NCI-H2081 (cell line): ENCODE measurements around the gene FAAP100.

ENCODE experiments used
- DNase-seq, 2 experiments: peaks; one replicate each; lab custom pipeline; 2025; lab: John Stamatoyannopoulos, UW

FAAP100 gene

GRCh38 chr17:81577278-81578000 is 25.3 kb upstream of the FAAP100 start:
- DNase-seq = no peak

GRCh38 chr17:81576621-81577277 is 24.6 kb upstream of the FAAP100 start:
- peak in 1 of 2 experiments; percentile 38 for DNase-seq

- no peak for DNase-seq
Observed at GRCh38 chr17:81575836-81576235, 23.7 kb upstream of the FAAP100 start.

GRCh38 chr17:81574643-81574956 is 22.4 kb upstream of the FAAP100 start:
- DNase-seq = no peak

GRCh38 chr17:81573794-81574642 is 21.9 kb upstream of the FAAP100 start:
- no peak for DNase-seq

- peak in 1 of 2 experiments; percentile 43 for DNase-seq
Observed at GRCh38 chr17:81572563-81573168, 20.5 kb upstream of the FAAP100 start.

GRCh38 chr17:81570964-81571363 is 18.8 kb upstream of the FAAP100 start:
- no peak for DNase-seq

DNA sequence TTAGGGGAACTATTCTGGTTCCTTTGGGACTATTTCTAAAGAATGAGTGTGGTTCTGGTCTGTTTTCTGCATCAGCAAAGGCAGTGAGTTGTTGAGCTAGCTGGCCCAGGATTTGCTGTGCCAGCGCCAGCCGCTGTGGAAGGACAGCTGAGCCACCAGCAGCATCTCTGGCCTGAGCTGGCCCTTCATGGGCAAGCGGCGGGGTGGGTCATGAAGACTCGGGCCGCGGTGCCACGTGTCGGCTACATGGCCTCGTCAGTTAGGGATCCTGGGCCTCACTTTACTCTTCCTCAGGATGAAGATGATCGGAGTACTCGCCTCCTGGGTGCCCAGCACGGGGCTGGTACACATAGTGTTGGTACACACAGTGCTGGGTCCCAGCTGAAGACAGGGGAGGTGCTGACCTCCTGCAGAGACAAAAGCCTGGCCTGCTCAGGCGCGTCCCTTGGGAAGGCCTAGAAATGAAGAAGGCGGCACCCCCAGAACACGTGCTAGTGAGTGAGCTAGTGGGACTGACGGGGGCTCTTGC is 17.9 kb upstream of the FAAP100 start:
- no peak for DNase-seq

GRCh38 chr17:81568416-81568815 is 16.3 kb upstream of the FAAP100 start:
- no peak for DNase-seq

DNA sequence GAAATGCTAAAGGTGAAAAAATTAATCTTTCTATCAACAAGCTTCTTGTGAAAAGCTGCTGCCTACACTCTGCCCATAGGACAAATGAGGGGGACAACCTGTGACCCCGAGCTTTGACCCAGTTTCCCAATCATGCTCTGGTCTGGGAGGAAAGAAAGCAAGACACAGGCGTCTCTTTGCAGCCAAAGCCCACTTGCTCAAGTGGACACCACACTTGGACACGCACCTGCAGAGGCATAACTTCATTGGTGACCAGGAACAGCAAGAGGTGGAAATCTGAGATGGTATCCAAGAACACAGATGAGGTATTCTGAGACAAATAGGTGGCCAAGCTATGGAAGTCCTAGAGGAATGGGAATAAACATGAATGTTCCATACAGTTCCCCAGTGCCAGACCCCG is 15.0 kb upstream of the FAAP100 start:
- DNase-seq = no peak

DNA sequence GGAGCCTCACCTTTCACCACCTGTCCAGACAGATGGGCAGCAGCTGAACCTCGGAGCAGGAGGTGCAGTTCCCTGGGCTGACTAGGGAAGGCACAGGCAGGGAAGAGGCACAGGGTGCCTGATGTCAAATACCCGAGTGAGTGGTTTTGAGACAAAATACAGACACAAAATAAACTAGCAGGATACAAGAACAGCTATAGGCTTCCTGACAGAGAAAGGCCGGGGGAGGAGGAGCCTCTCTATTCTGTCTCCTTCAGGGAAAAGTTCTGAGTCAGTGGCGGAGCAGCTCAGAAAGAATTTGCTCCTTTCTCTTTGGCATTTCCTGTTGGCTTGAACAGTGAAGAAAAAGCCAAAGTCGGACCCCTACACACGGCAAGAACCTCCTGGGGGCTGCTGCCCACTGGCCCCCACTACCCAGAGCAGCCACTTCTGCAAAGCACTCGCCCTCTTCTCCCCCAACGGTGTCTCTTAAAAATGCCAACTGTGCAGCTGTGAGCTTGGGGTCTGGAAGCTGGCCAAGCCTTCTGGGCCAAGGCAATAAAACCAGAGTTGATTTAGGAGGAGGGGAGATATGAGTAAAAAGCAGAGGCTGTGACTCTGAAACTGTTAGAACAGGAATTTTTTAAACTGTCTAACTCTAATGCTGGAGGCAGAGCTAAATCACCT is 14.4 kb upstream of the FAAP100 start:
- peak; percentile 77 to 90 for DNase-seq

- DNase-seq = no peak
Observed at GRCh38 chr17:81565231-81565630, 13.1 kb upstream of the FAAP100 start.

- DNase-seq = no peak
Observed at GRCh38 chr17:81564778-81565177, 12.6 kb upstream of the FAAP100 start.

GRCh38 chr17:81563861-81564586 is 11.9 kb upstream of the FAAP100 start:
- no peak for DNase-seq

- DNase-seq = no peak
Observed at GRCh38 chr17:81561494-81561885, 9.3 kb upstream of the FAAP100 start.

DNA sequence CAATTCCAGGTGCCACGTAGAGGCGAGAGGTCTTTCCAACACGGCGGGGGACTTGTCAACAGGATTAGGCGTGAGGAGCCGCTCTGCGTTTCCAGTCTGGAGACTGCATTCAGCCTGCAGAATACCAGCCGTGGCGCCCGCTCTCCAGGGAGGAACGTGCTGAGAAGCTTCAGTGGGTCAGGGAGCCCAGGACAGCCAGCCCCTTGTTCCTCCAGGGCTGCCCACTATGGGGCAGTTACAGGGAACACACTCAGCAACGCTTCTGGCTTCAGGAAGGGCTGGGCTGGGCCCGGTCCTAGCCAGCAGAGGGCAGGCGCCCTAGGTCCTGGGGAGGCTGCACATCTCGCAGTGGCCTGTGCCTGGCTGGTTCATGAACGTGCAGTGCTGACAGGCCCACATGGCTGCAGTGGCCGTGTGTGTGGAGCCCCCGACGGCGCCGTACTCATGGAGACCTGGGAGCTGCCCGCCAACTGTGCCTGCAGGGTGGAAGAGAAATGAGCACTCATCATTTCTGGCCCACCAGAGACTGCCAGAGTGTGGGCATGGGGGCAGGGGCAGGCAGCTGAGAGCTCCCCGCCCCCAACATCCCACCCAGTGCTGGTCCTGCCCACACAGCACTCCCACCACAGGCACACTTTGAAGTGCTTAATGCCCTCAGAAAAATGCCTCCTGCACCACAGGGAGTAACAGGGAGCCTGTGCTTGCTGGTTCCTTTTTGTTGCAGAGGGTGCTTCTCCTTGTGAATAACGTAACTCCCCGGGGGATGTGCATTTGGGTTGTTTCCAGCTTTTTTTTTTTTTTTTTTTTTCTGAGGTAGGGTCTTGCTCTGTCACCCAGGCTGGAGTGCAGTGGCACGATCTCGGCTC is 7.0 kb upstream of the FAAP100 start:
- DNase-seq = no peak

DNA sequence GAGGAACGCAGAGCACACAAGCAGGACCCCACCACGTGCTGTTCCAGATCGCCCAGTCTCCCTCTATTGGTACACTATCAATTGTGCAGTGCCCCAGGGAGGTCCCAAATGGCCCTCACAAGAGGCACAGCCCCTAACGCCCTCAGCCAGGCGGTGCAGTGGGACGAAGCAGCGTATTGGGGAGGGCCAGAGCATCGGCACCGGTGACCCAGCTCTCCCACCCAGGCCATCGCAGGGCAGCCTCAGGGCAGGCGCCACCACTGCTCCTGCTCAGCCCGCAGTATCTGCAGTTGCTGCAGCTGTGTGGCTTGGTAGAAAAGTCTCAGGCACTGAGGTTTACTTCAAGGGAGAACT is 5.9 kb upstream of the FAAP100 start:
- no peak for DNase-seq

DNA sequence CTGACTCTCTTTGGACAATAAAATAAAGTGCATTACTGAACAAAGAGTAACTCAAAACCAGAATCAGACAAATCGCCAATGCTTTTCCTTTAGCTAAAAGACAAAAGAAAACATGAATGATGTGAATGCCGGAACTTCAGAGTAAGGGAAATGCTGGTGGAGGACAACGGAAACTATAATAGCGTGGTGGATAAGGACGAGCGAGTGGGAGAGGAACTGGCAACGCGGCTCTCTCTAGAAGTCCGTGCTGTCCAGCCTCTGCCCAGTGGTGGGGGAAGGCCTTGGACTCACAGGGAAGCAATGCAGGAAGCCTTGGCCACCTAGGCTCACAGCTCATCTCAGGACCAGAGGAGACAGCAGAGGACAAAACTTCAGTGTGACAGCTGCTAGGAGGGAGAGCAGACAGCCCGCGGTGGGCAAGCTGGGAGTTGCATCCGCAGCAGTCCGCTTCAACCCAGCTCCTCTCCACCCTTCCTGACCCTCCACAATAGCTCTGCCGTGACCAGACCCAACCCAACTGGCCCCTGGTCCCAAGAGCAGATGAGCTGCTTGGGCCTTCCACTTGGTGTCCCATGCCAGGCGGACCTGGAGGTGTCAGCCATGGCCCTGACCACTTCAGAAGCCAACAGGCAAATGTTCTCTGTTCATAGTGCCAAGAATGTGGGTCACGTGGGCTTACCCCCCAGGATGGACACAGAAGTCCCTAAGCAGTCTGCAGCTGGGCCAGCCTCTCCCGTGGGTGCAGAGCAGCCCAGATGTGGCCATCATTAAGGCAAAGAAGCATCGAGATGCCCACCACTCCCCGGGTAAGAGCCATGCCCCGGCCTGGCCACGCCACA is 5.3 kb upstream of the FAAP100 start:
- DNase-seq = no peak

GRCh38 chr17:81556863-81557262 is 4.7 kb upstream of the FAAP100 start:
- no peak for DNase-seq
